IMR-90 (cell line): ENCODE data around the gene MUC5B.

Source experiments
- BHLHE40 ChIP-seq: fragments of 150-350 bp; IDR thresholded peaks from 2 replicates; pipeline ENCODE4 v1.6.1; 2016; ENCODE audit warnings: mild to moderate bottlenecking, low read depth, low read length
- CHD1 ChIP-seq: IDR thresholded peaks from 2 replicates; pipeline ENCODE4 v1.6.1; 2012; ENCODE audit warnings: low read depth, low read length, improper control_type of control experiment
- CTCF ChIP-seq: conservative IDR thresholded peaks from 2 replicates; pipeline ENCODE4 v1.5.1; 2012; ENCODE audit warnings: mild to moderate bottlenecking, low read depth, low read length, improper control_type of control experiment
- ELK1 ChIP-seq: fragments of 150-350 bp; IDR thresholded peaks from 2 replicates; pipeline ENCODE4 v1.6.1; 2016; ENCODE audit warnings: low read depth, mild to moderate bottlenecking, low read length, moderate library complexity, borderline replicate concordance
- FOS ChIP-seq: fragments of 150-350 bp; IDR thresholded peaks from 2 replicates; pipeline ENCODE4 v1.6.1; 2016; ENCODE audit warnings: low read depth, low read length
- MAFK ChIP-seq: IDR thresholded peaks from 2 replicates; pipeline ENCODE4 v1.6.1; 2012; ENCODE audit warnings: low read depth, low read length, improper control_type of control experiment
- MAZ ChIP-seq: IDR thresholded peaks from 2 replicates; pipeline ENCODE4 v1.6.1; 2012; ENCODE audit warnings: low read depth, mild to moderate bottlenecking, low read length, improper control_type of control experiment, moderate library complexity, borderline replicate concordance
- MXI1 ChIP-seq: IDR thresholded peaks from 2 replicates; pipeline ENCODE4 v1.6.1; 2012; ENCODE audit warnings: low read depth, mild to moderate bottlenecking, low read length, moderate library complexity, borderline replicate concordance
- NFE2L2 ChIP-seq: fragments of 150-350 bp; IDR thresholded peaks from 2 replicates; pipeline ENCODE4 v1.6.1; 2016; ENCODE audit warnings: low read depth, mild to moderate bottlenecking, low read length
- POLR2A ChIP-seq: IDR thresholded peaks from 2 replicates; pipeline ENCODE4 v1.6.1; 2012; ENCODE audit warnings: mild to moderate bottlenecking, low read depth, low read length
- RAD21 ChIP-seq: IDR thresholded peaks from 2 replicates; pipeline ENCODE4 v1.6.1; 2012; ENCODE audit warnings: low read length, improper control_type of control experiment
- RFX5 ChIP-seq: IDR thresholded peaks from 2 replicates; pipeline ENCODE4 v1.8.0; 2012; ENCODE audit warnings: low read depth, mild to moderate bottlenecking, low read length, moderate library complexity
- SMC3 ChIP-seq: fragments of 150-350 bp; IDR thresholded peaks from 2 replicates; pipeline ENCODE4 v1.6.1; 2016; ENCODE audit warnings: low read depth, mild to moderate bottlenecking, antibody characterized with exemption, low read length, moderate library complexity
- USF2 ChIP-seq: fragments of 150-350 bp; IDR thresholded peaks from 2 replicates; pipeline ENCODE4 v1.6.1; 2017; ENCODE audit warnings: mild to moderate bottlenecking, antibody characterized with exemption, low read length, low read depth

- no peak for TF ChIP-seq CTCF
- no peak for TF ChIP-seq POLR2A
- TF ChIP-seq RFX5, result no peak
- no peak for TF ChIP-seq USF2
- TF ChIP-seq MAFK, result no peak
- no peak for TF ChIP-seq MAZ
- no peak for TF ChIP-seq MXI1
- TF ChIP-seq CHD1, result no peak
- TF ChIP-seq SMC3, result no peak
- no peak for TF ChIP-seq FOS
- TF ChIP-seq RAD21, result no peak
- no peak for TF ChIP-seq BHLHE40
- no peak for TF ChIP-seq NFE2L2
- TF ChIP-seq ELK1, result no peak
These were observed 16.9 kb upstream of the MUC5B start for GRCh38 chr11:1205987-1206331.
